RWPE2 (cell line): ENCODE data around the gene TRPV2.
"Not testable (repeated sequence)": the region's sequence is repeated elsewhere in the genome, so short reads cannot be mapped to it uniquely, and the experiment has no call there.

Source experiments
- ATAC-seq: fragments of 200-7000 bp; cut with Tn5 transposase; 3 replicates; pipeline ENCODE4 v1.9.1; 2021; ENCODE audit warnings: low read depth
- DNase-seq: peaks from one replicate; pipeline ENCODE4 v3.0.0-alpha.2; 2020; ENCODE audit warnings: low spot score
- H3K27ac ChIP-seq: fragments of 450-650 bp; 2 replicates; pipeline ENCODE4 v1.5.1; 2017; ENCODE audit warnings: mild to moderate bottlenecking; ENCODE audit not compliant: poor library complexity, severe bottlenecking
- H3K27me3 ChIP-seq: fragments of 250-450 bp; sonication (Bioruptor Pico); 2 replicates; pipeline ENCODE4 v1.5.1; 2021; ENCODE audit warnings: mild to moderate bottlenecking, moderate library complexity; ENCODE audit not compliant: insufficient read depth, poor library complexity, severe bottlenecking
- H3K36me3 ChIP-seq: fragments of 250-450 bp; sonication (Bioruptor Pico); 2 replicates; pipeline ENCODE4 v1.5.1; 2020; ENCODE audit warnings: low read depth, mild to moderate bottlenecking, moderate library complexity
- H3K4me1 ChIP-seq: fragments of 250-450 bp; sonication (Bioruptor Pico); 2 replicates; pipeline ENCODE4 v1.5.1; 2021; ENCODE audit warnings: mild to moderate bottlenecking, moderate library complexity; ENCODE audit not compliant: insufficient read depth, poor library complexity, severe bottlenecking
- H3K4me3 ChIP-seq: fragments of 250-450 bp; sonication (Bioruptor Pico); 2 replicates; pipeline ENCODE4 v1.5.1; 2021; ENCODE audit warnings: mild to moderate bottlenecking, moderate library complexity; ENCODE audit not compliant: severe bottlenecking
- H3K9me3 ChIP-seq: fragments of 250-450 bp; sonication (Bioruptor Pico); 2 replicates; pipeline ENCODE4 v1.5.1; 2021; ENCODE audit warnings: mild to moderate bottlenecking, moderate library complexity; ENCODE audit not compliant: severe bottlenecking
- TF ChIP-seq, protein P1 (sequence below): fragments of 450-650 bp; IDR thresholded peaks from one replicate; pipeline ENCODE4 v1.5.1; 2017; ENCODE audit warnings: mild to moderate bottlenecking, moderate library complexity; ENCODE audit not compliant: poor library complexity, severe bottlenecking

The TRPV2 gene

DNA sequence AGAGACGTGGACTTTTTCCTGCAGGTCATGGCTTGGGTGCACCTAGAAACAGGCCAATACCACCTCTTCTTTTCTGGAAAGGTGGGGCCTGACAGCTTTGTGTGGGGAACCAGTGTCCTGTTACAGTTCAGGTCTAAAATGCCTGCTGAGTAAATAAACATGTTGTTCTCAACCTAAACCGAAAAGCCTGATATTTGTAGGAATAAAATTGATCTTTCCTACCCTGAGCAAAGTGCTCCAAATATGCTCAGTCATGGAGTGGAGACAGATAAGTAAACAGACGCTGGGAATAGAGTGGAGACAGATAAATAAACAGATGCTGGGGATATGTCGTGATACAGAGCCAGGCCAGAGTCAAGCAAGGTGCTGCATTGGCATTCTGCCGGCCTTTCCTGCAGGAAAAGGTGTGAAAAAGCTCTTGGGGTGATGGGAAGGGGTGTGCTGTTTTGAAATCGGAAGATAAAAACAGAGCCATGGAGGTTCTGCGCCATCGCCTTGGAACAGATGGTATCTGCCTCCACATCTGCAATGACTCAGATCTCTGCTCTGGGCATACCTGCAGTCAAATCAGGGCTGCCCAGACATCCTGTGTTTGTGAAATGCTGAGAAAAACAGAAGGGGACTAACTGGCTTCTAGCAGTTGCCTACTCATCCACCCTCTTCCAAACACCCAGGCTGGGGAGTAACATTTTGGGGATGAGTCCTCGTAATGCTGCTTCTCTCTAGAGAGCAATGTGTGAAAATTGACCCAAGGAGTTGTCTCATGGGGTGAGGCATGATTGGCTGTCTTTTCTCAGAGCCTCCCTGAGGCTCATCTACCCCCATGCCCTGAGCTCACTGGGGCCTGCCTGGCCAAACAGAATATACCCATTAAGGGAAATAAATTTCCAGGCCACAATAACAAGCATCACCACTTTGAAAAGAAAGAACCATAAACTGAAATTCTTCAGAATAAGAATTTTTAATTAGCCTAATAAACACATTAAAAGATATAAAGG is 16.8 kb upstream of the TRPV2 start:
- Histone ChIP-seq H3K4me3 (no peak overlapping the region), H3K27me3 (no peaks in the 10 kb centered on the region), H3K4me1 (peaks cover 8% of the 10 kb centered on the region), H3K27ac (no peak overlapping the region), H3K9me3 (no peaks in the 10 kb centered on the region), H3K36me3 (no peaks in the 10 kb centered on the region)
- TF ChIP-seq, protein P1, sequence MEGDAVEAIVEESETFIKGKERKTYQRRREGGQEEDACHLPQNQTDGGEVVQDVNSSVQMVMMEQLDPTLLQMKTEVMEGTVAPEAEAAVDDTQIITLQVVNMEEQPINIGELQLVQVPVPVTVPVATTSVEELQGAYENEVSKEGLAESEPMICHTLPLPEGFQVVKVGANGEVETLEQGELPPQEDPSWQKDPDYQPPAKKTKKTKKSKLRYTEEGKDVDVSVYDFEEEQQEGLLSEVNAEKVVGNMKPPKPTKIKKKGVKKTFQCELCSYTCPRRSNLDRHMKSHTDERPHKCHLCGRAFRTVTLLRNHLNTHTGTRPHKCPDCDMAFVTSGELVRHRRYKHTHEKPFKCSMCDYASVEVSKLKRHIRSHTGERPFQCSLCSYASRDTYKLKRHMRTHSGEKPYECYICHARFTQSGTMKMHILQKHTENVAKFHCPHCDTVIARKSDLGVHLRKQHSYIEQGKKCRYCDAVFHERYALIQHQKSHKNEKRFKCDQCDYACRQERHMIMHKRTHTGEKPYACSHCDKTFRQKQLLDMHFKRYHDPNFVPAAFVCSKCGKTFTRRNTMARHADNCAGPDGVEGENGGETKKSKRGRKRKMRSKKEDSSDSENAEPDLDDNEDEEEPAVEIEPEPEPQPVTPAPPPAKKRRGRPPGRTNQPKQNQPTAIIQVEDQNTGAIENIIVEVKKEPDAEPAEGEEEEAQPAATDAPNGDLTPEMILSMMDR, result no peak
- ATAC-seq (peak; percentile 97), DNase-seq (no peak)

DNA sequence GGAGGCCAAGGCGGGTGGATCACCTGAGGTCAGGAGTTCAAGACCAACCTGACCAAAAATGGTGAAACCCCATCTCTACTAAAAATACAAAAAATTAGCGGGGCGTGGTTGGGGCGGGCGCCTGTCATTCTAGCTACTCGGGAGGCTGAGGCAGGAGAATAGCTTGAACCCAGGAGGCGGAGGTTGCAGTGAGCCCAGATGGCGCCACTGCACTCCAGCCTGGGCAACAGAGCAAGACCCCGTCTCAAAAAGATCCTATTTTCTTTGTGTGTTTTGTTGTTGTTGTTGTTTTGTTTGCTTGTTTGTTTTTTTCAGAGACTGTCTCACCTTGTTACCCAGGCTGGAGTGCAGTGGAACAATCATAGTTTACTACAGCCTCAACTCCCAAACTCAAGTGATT is 11.5 kb upstream of the TRPV2 start:
- not testable (repeated sequence) for H3K36me3 ChIP-seq, H3K27ac ChIP-seq, H3K4me1 ChIP-seq, ATAC-seq, DNase-seq, H3K4me3 ChIP-seq, H3K9me3 ChIP-seq, H3K27me3 ChIP-seq

DNA sequence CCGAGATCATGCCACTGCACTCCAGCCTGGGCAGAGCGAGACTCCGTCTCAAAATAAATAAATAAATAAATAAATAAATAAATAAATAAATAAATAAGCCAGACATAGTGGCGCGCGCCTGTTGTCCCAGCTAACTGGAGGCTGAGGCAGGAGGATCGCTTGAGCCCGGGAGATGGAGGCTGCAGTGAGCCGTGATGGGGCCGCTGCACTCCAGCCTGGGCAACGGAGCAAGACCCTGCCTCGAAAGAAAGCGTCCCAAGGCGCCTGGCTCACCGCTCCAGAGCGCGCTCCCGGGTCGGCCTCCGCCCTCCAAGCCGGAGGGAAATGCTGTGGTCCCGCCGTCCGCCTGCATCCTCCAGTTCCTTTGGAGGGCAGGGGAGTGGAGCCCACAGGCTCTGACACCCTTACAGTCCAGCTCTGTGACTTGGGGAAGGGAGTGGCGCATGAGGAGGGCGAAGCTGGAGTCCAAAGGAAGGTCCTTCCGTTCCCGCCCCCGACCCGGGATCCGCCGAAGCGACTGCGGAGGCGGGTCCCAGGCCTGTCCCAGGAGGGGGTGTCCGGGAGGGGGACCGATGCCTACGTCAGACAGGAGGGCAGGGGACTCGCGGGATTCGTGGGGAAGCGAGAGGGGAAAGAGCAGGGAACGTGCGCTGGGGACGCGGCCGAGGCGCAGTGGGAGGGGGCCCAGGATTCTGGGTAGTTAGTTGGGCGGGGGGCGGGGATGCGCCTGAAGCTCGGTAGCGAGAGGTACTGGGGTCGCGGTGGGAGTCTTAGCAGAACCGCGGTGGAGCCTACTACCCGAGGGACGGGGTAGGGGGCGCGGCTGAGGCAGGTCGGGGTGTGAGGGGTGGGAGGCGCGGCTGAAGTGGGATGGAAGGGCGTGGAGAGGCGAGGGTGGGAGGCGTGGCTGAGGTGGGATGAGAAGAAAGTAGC is 8.4 kb upstream of the TRPV2 start:
- Histone ChIP-seq H3K4me1 (peaks cover 8% of the 10 kb centered on the region), H3K4me3 (peak overlapping the region; percentile 31), H3K27me3 (no peaks in the 10 kb centered on the region), H3K27ac (peak overlapping the region; percentile 19), H3K36me3 (no peaks in the 10 kb centered on the region), H3K9me3 (no peaks in the 10 kb centered on the region)
- TF ChIP-seq, protein P1, result no peak
- no peak for DNase-seq
- peak; percentile 60 for ATAC-seq

DNA sequence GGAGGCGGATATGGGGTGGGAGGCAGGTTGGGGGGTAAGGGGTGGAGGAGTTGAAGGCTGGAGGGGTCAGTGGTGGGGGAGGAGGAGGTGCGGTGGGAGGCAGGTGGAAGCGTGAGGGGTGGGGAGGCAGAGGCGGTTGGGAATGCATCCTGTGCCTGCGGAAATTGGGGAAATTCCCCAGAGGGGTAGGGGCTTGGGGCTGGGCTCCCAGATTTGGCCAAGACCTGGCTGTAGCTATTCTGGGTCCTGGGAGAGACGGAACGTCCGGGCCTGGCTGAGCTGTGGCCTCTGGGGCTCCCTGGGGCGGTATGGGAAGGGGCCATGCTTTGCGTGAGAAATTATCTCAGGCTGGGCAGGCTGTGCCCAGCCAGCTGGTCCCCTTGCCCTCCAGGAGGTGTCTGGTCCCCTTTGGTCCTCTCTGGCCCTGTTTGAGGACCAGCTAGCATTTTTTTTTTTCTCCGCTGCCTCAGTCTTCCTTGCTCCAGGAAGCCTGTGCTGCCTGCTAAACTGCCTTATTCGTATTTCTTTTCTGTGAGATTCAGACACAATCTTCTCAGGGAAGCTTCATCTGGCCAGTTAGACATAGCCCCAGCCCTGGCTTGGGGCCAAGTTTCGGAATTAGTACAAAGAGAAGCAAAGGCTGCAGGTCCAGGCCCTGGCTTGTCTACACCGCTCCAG is 7.3 kb upstream of the TRPV2 start:
- ATAC-seq, result peak; percentile 80
- DNase-seq, result no peak
- H3K9me3 ChIP-seq, result no peaks in the 10 kb centered on the region
- TF ChIP-seq, protein P1, result no peak
- H3K4me1 ChIP-seq, result peaks cover 8% of the 10 kb centered on the region
- H3K36me3 ChIP-seq, result no peaks in the 10 kb centered on the region
- H3K27me3 ChIP-seq, result no peaks in the 10 kb centered on the region
- H3K4me3 ChIP-seq, result no peak overlapping the region
- H3K27ac ChIP-seq, result peak overlapping the region; percentile 47

DNA sequence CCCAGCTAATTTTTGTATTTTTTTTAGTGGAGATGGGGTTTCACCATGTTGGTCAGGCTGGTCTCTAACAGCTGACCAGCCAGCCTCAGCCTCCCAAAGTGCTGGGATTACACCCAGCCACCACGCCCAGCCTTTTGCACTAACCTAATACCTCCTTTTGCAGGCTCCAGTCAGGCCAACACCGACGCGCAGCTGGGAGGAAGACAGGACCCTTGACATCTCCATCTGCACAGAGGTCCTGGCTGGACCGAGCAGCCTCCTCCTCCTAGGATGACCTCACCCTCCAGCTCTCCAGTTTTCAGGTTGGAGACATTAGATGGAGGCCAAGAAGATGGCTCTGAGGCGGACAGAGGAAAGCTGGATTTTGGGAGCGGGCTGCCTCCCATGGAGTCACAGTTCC is 2.0 kb downstream of the TRPV2 start:
- ATAC-seq, result no peak
- Histone ChIP-seq H3K4me3 (no peak overlapping the region), H3K9me3 (no peaks in the 10 kb centered on the region), H3K27me3 (no peaks in the 10 kb centered on the region), H3K36me3 (no peaks in the 10 kb centered on the region), H3K27ac (no peak overlapping the region), H3K4me1 (peaks cover 20% of the 10 kb centered on the region)
- TF ChIP-seq, protein P1, result no peak
- no peak for DNase-seq
